H1 (cell line): ENCODE data around the gene ZNF468. TPM values are rescaled to one million over a fixed set of nuclear protein-coding genes. Genes with fewer than 3 reads are reported as not detected.
A peak's percentile ranks its signal among the peaks of the same experiment; 100 is the strongest.

ENCODE experiments used
- CTCF ChIA-PET: fragments of 300-600 bp; sonication (Branson Sonifier 250); formaldehyde crosslinking; loops from one replicate; lab custom pipeline; 2021; ENCODE audit not compliant: partially characterized antibody; lab: Charles Lee
- POLR2A ChIA-PET: fragments of 300-600 bp; sonication (Branson Sonifier 250); formaldehyde crosslinking; loops from one replicate; lab custom pipeline; 2021; ENCODE audit warnings: inconsistent platforms; ENCODE audit not compliant: partially characterized antibody; lab: Charles Lee
- DNase-seq, 2 experiments: peaks; one replicate each; pipeline versions ENCODE4 v3.0.0 to v3.0.0-alpha.2; 2010 to 2022; ENCODE audit warnings: low spot score in 2 of 2, low read depth in 1 of 2, mixed read lengths in 1 of 2
- FAIRE-seq: peaks from 2 replicates; lab custom pipeline; 2011; peaks lifted over from hg19 to GRCh38; lab: Jason Lieb, UNC
- H2AFZ ChIP-seq: 2 replicates; pipeline ENCODE4 v1.8.1; 2012; ENCODE audit warnings: low read length, inconsistent platforms
- H2AK5ac ChIP-seq: 2 replicates; pipeline ENCODE4 v1.6.1; 2013; ENCODE audit warnings: low read depth, low read length
- H2BK120ac ChIP-seq: replicated peaks from 2 replicates; pipeline ENCODE3; 2013; ENCODE audit warnings: low read depth, low read length, inconsistent platforms
- H2BK12ac ChIP-seq: 2 replicates; pipeline ENCODE4 v1.6.1; 2013; ENCODE audit warnings: low read depth, low read length
- H2BK15ac ChIP-seq: 2 replicates; pipeline ENCODE4 v1.6.1; 2013; ENCODE audit warnings: low read length
- H2BK20ac ChIP-seq: 2 replicates; pipeline ENCODE4 v1.6.1; 2013; ENCODE audit warnings: low read length
- H2BK5ac ChIP-seq: 2 replicates; pipeline ENCODE4 v1.6.1; 2013; ENCODE audit warnings: low read depth, low read length
- H3K14ac ChIP-seq: 2 replicates; pipeline ENCODE4 v1.6.1; 2013; ENCODE audit warnings: inconsistent platforms; ENCODE audit not compliant: insufficient read length
- H3K18ac ChIP-seq: 2 replicates; pipeline ENCODE4 v1.6.1; 2013; ENCODE audit warnings: low read length; ENCODE audit errors: extremely low read depth
- H3K23ac ChIP-seq: 2 replicates; pipeline ENCODE4 v1.6.1; 2013; ENCODE audit warnings: inconsistent platforms; ENCODE audit not compliant: insufficient read length
- H3K23me2 ChIP-seq: 2 replicates; pipeline ENCODE4 v1.6.1; 2013; ENCODE audit warnings: low read depth, low read length
- H3K27ac ChIP-seq: 2 replicates; pipeline ENCODE4 v1.6.1; 2011; ENCODE audit warnings: low read depth, low read length, inconsistent platforms
- H3K27me3 ChIP-seq, 4 experiments: replicated peaks in 1 of 4; 1 replicate in 1 of 4; 2 replicates in 3 of 4; pipeline versions ENCODE4 v1.6.1 to v1.8.1; 2011 to 2013; ENCODE audit warnings: low read length in 3 of 4, mild to moderate bottlenecking in 3 of 4, inconsistent platforms in 2 of 4, mixed read lengths in 2 of 4, moderate library complexity in 1 of 4; ENCODE audit not compliant: control insufficient read depth in 3 of 4, insufficient read depth in 3 of 4; ENCODE audit errors: extremely low read depth in 1 of 4
- H3K36me3 ChIP-seq, 4 experiments: 2 replicates each; pipeline versions ENCODE4 v1.6.1 to v1.8.1; 2011 to 2013; ENCODE audit warnings: mild to moderate bottlenecking in 4 of 4, low read length in 3 of 4, moderate library complexity in 2 of 4, control low read depth in 1 of 4, inconsistent platforms in 1 of 4; ENCODE audit not compliant: insufficient read depth in 4 of 4, control insufficient read depth in 2 of 4
- H3K4ac ChIP-seq: replicated peaks from 2 replicates; pipeline ENCODE3; 2013; ENCODE audit warnings: low read length, low read depth, mixed read lengths, inconsistent platforms; ENCODE audit not compliant: insufficient read length
- H3K4me1 ChIP-seq, 4 experiments: replicated peaks in 1 of 4; 1 replicate in 1 of 4; 2 replicates in 3 of 4; pipeline versions ENCODE4 v1.6.1 to v1.8.1; 2011 to 2013; ENCODE audit warnings: low read length in 3 of 4, inconsistent platforms in 2 of 4, mixed read lengths in 1 of 4; ENCODE audit not compliant: insufficient read depth in 4 of 4, control insufficient read depth in 3 of 4
- H3K4me2 ChIP-seq, 2 experiments: 2 replicates each; pipeline versions ENCODE4 v1.6.1 to v1.8.1; 2011 to 2013; ENCODE audit warnings: low read depth in 2 of 2, low read length in 2 of 2, control low read depth in 1 of 2, inconsistent platforms in 1 of 2, mild to moderate bottlenecking in 1 of 2; ENCODE audit not compliant: insufficient read depth in 1 of 2
- H3K4me3 ChIP-seq, 4 experiments: fragments of 200-600, 300-600 bp in 1 of 4; sonication (generic), shearing (Covaris generic), sonication (Bioruptor Twin) in 1 of 4; 2 replicates each; pipeline versions ENCODE4 v1.5.1 to v1.8.1; 2011 to 2016; ENCODE audit warnings: low read length in 4 of 4, low read depth in 3 of 4, control low read depth in 2 of 4, inconsistent platforms in 2 of 4, mild to moderate bottlenecking in 2 of 4, mixed read lengths in 1 of 4, moderate library complexity in 1 of 4; ENCODE audit not compliant: insufficient read depth in 2 of 4; ENCODE audit errors: extremely low read depth in 1 of 4
- H3K56ac ChIP-seq: replicated peaks from 2 replicates; pipeline ENCODE3; 2013; ENCODE audit warnings: low read depth, mild to moderate bottlenecking, mixed read lengths, low read length, inconsistent platforms; ENCODE audit not compliant: insufficient read length
- H3K79me1 ChIP-seq: 2 replicates; pipeline ENCODE4 v1.6.1; 2013; ENCODE audit warnings: low read depth, low read length, control low read depth
- H3K79me2 ChIP-seq, 2 experiments: 2 replicates each; pipeline versions ENCODE4 v1.6.1 to v1.8.1; 2012 to 2013; ENCODE audit warnings: low read length in 2 of 2, mild to moderate bottlenecking in 2 of 2, inconsistent platforms in 1 of 2; ENCODE audit not compliant: insufficient read depth in 2 of 2, control insufficient read depth in 1 of 2
- H3K9ac ChIP-seq, 4 experiments: replicated peaks in 1 of 4; 1 replicate in 1 of 4; 2 replicates in 3 of 4; pipeline versions ENCODE4 v1.6.1 to v1.8.1; 2011 to 2013; ENCODE audit warnings: low read depth in 3 of 4, low read length in 3 of 4, control low read depth in 2 of 4, mild to moderate bottlenecking in 2 of 4, moderate library complexity in 2 of 4, inconsistent platforms in 1 of 4; ENCODE audit errors: extremely low read depth in 1 of 4
- H3K9me3 ChIP-seq, 2 experiments: 2 replicates each; pipeline versions ENCODE4 v1.6.1 to v1.8.1; 2012 to 2013; ENCODE audit warnings: mild to moderate bottlenecking in 2 of 2, moderate library complexity in 2 of 2, control low read depth in 1 of 2, inconsistent platforms in 1 of 2, low read depth in 1 of 2, low read length in 1 of 2, mixed read lengths in 1 of 2; ENCODE audit not compliant: insufficient read depth in 2 of 2
- H4K20me1 ChIP-seq, 2 experiments: replicated peaks in 1 of 2; 2 replicates each; pipeline versions ENCODE3 to v1.8.1; 2011 to 2013; ENCODE audit warnings: inconsistent platforms in 2 of 2, low read length in 2 of 2, mild to moderate bottlenecking in 1 of 2; ENCODE audit not compliant: insufficient read depth in 2 of 2, control insufficient read depth in 1 of 2
- H4K5ac ChIP-seq: 2 replicates; pipeline ENCODE4 v1.6.1; 2013; ENCODE audit warnings: low read length, low read depth, mixed read lengths, inconsistent platforms; ENCODE audit not compliant: insufficient read length
- H4K8ac ChIP-seq: 2 replicates; pipeline ENCODE4 v1.8.0; 2013; ENCODE audit warnings: mild to moderate bottlenecking, moderate library complexity, low read length, inconsistent platforms; ENCODE audit not compliant: insufficient read depth; ENCODE audit errors: extremely low read depth
- H4K91ac ChIP-seq: replicated peaks from 2 replicates; pipeline ENCODE3; 2013; ENCODE audit warnings: low read length, mixed read lengths, inconsistent platforms; ENCODE audit not compliant: insufficient read length
- BACH1 ChIP-seq: IDR thresholded peaks from 2 replicates; pipeline ENCODE4 v1.6.1; 2012; ENCODE audit warnings: low read length, improper control_type of control experiment
- BCL11A ChIP-seq, 2 experiments: IDR thresholded peaks; one replicate each; pipeline ENCODE4 v1.6.1; 2011; ENCODE audit warnings: low read depth in 2 of 2, low read length in 2 of 2, mild to moderate bottlenecking in 2 of 2
- JUN ChIP-seq: IDR thresholded peaks from 2 replicates; pipeline ENCODE4 v1.6.1; 2011; ENCODE audit warnings: low read depth, mild to moderate bottlenecking, improper control_type of control experiment, low read length
- KDM4A ChIP-seq: IDR thresholded peaks from one replicate; pipeline ENCODE4 v1.7.1; 2012; ENCODE audit warnings: low read depth, mild to moderate bottlenecking, moderate library complexity, low read length, inconsistent platforms; ENCODE audit not compliant: severe bottlenecking
- POLR2A ChIP-seq, 2 experiments: IDR thresholded peaks; 1 replicate in 1 of 2; 2 replicates in 1 of 2; pipeline ENCODE4 v1.6.1; 2011; ENCODE audit warnings: low read depth in 2 of 2, low read length in 2 of 2, mild to moderate bottlenecking in 2 of 2; ENCODE audit errors: control extremely low read depth in 1 of 2
- POLR2AphosphoS5 ChIP-seq: IDR thresholded peaks from 2 replicates; pipeline ENCODE4 v1.6.1; 2011; ENCODE audit warnings: low read depth, low read length
- RXRA ChIP-seq: IDR thresholded peaks from 2 replicates; pipeline ENCODE4 v1.6.1; 2011; ENCODE audit warnings: low read depth, mild to moderate bottlenecking, low read length, moderate library complexity; ENCODE audit not compliant: insufficient read depth
- SIN3A ChIP-seq, 2 experiments: IDR thresholded peaks in 1 of 2; conservative IDR thresholded peaks in 1 of 2; 2 replicates each; pipeline ENCODE4 v1.6.1; 2011 to 2012; ENCODE audit warnings: low read length in 2 of 2, improper control_type of control experiment in 1 of 2, low read depth in 1 of 2, mild to moderate bottlenecking in 1 of 2
- TAF1 ChIP-seq: IDR thresholded peaks from 2 replicates; pipeline ENCODE4 v1.6.1; 2011; ENCODE audit warnings: mild to moderate bottlenecking, low read depth, low read length
- TBP ChIP-seq: IDR thresholded peaks from 2 replicates; pipeline ENCODE4 v1.6.1; 2011; ENCODE audit warnings: low read depth, low read length, improper control_type of control experiment
- ZNF274 ChIP-seq: IDR thresholded peaks from 2 replicates; pipeline ENCODE4 v1.7.0; 2012; ENCODE audit warnings: low read length, borderline replicate concordance; ENCODE audit errors: extremely low read depth
- WGBS, 2 experiments: shearing (Covaris generic) in 1 of 2; methylation state at CpG; one replicate each; pipeline versions ENCODE4 v1.1.6 to v1.1.7; 2013 to 2015; ENCODE audit warnings: low lambda C conversion rate in 2 of 2, mixed read lengths in 2 of 2, inconsistent platforms in 1 of 2, low coverage in 1 of 2, missing lambda C conversion rate in 1 of 2; ENCODE audit not compliant: insufficient replicate concordance in 2 of 2, insufficient coverage in 1 of 2, insufficient read length in 1 of 2; ENCODE audit errors: extremely low coverage in 1 of 2, missing lambda C conversion rate in 1 of 2; 5-methylcytosine and 5-hydroxymethylcytosine counted together
- polyA plus RNA-seq, 7 experiments: library from polyadenylated mRNA; depleted of rRNA in 3 of 7; stranded (reverse) in 5 of 7; unstranded in 2 of 7; fragments of >200 nt in 5 of 7; fragments of 200-250 nt in 2 of 7; gene quantifications; 1 replicate in 5 of 7; 2 replicates in 1 of 7; 4 replicates in 1 of 7; pipeline versions ENCODE4 v1.2.1 to v1.2.3, GENCODE V29; 2011 to 2013; ENCODE audit warnings: missing spikeins in 2 of 7, mixed read lengths in 2 of 7
- total RNA-seq: library from RNA; stranded (reverse); fragmentation: NEBNext Ultra II Directional; extraction: Animal tissue kit (Norgen Biotek cat#: 25700); gene quantifications from 2 replicates; pipeline ENCODE4 v1.2.1, GENCODE V29; 2021

Gene ZNF468
- total and polyA plus RNA-seq, 2 of the 8 experiments (the other 6 are each of a cell fraction or from before 2014, with no cell fraction given) = 13.5 to 26.1 TPM

GRCh38 chr19:52897138-52897935 is 39.9 kb upstream of the ZNF468 start, which contains the start of gene ZNF320:
TSS of gene ZNF320 (minus strand) at chr19:52897635. CDS start at chr19:52890255, 7,380 bp downstream.
- Histone ChIP-seq H3K9ac (peak within 1 kb of the TSS; percentile 68 to 89 (median 85)), H3K4ac (peak within 1 kb of the TSS; percentile 53), H3K79me1 (peaks cover 8% of the 10 kb centered on the region), H3K18ac (peak within 1 kb of the TSS; percentile 52), H3K4me3 (peak within 1 kb of the TSS; percentile 87 to 97 (median 90)), H2BK12ac (peak within 1 kb of the TSS; percentile 21; the same call in 1 of the 2 replicates), H2BK120ac (peak within 1 kb of the TSS; percentile 54), H3K27ac (peak within 1 kb of the TSS; percentile 89), H4K5ac (peak within 1 kb of the TSS; percentile 81), H4K20me1 (peaks cover 0 to 3% of the 10 kb centered on the region in 2 experiments), H2BK15ac (no peak within 1 kb of the TSS), H4K91ac (peak within 1 kb of the TSS; percentile 73), H3K36me3 (peaks cover 0 to 8% (median 4%) of the 10 kb centered on the region in 4 experiments; a peak in 5 of 8 replicates), H3K4me1 (peaks cover 3 to 8% (median 5%) of the 10 kb centered on the region in 4 experiments; a peak in 6 of 7 replicates), H3K23me2 (peaks cover 4% of the 10 kb centered on the region; the same call in 1 of the 2 replicates), H3K79me2 (peaks cover 3 to 37% of the 10 kb centered on the region in 2 experiments; a peak in 2 of 4 replicates), H3K23ac (no peak within 1 kb of the TSS), H3K27me3 (no peaks in the 10 kb centered on the region), H3K14ac (no peak within 1 kb of the TSS), H4K8ac (peak within 1 kb of the TSS; percentile 93; the same call in 1 of the 2 replicates), H3K9me3 (no peaks in the 10 kb centered on the region), H2BK20ac (no peak within 1 kb of the TSS), H2BK5ac (peak within 1 kb of the TSS; percentile 79), H2AFZ (peak within 1 kb of the TSS; percentile 85), H3K4me2 (peak within 1 kb of the TSS; percentile 63 to 79), H2AK5ac (no peak within 1 kb of the TSS), H3K56ac (peak within 1 kb of the TSS; percentile 34)
- POLR2A ChIA-PET = interaction anchor here (1.1 to 2.5 kb wide), 7 partner anchors 14 to 97 kb away, joined by 3 to 9 read pairs (median 4); partner anchors contain the start of gene ZNF816
- peak; percentile 74 for FAIRE-seq
- peak; percentile 89 to 99 for DNase-seq
- CTCF ChIA-PET = interaction anchor here (0.6 to 0.8 kb wide), 2 partner anchors 54 to 66 kb away, joined by 3 to 4 read pairs; partner anchors contain the start of gene ZNF816
- WGBS, 2 experiments = 1% methylated on average over 56 of the region's 56 CpGs; no CpG with 5 or more reads in 1 of the 2 experiments
- peak; percentile 78 for TF ChIP-seq KDM4A
- no peak; the same call in 1 of the 2 replicates for TF ChIP-seq BACH1
- no peak for TF ChIP-seq RXRA
- peak; percentile 83 for TF ChIP-seq TAF1
- TF ChIP-seq BCL11A (IDR thresholded peaks at IDR 0.05; ENCODE audit: low read depth in 2 of 2, low read length in 2 of 2) = no peak
- TF ChIP-seq SIN3A (conservative IDR thresholded peaks at IDR 0.05 in 1 of 2, IDR thresholded peaks at IDR 0.05 in 1 of 2; ENCODE audit: low read depth in 1 of 2, low read length in 2 of 2) = peak; percentile 60 to 81; a peak in 2 of 4 replicates
- TF ChIP-seq JUN = no peak
- peak; percentile 71 to 91 for TF ChIP-seq POLR2A (IDR thresholded peaks at IDR 0.05; ENCODE audit: control extremely low read depth in 1 of 2, low read depth in 2 of 2, low read length in 2 of 2)
- peak; percentile 95 for TF ChIP-seq POLR2AphosphoS5
- TF ChIP-seq TBP = peak; percentile 80
- no peak for TF ChIP-seq ZNF274
